WTC11 (cell line): ENCODE measurements around the gene EXOC4. TPM values are rescaled to one million over a fixed set of nuclear protein-coding genes. Genes with fewer than 3 reads are reported as not detected.

ENCODE experiments used
- ATAC-seq: fragments of 200-7000 bp; cut with Tn5 transposase; 2 replicates; pipeline ENCODE4 v1.10.0; 2021; ENCODE audit warnings: mild to moderate bottlenecking, moderate library complexity
- CTCF ChIA-PET: fragments of 300-600 bp; sonication (Branson Sonifier 250); formaldehyde crosslinking; loops from one replicate; lab custom pipeline; 2021; ENCODE audit warnings: antibody characterized with exemption; lab: Charles Lee
- POLR2A ChIA-PET: fragments of 350-600 bp; sonication (Branson Sonifier 250); formaldehyde crosslinking; loops from one replicate; lab custom pipeline; 2021; ENCODE audit warnings: antibody characterized with exemption; lab: Charles Lee
- DNase-seq: peaks from one replicate; pipeline ENCODE4 v3.0.0; 2021; ENCODE audit warnings: low spot score
- H3K27ac Mint-ChIP-seq: 2 replicates; pipeline ENCODE4 v1.8.0; 2021; ENCODE audit warnings: mixed read lengths
- H3K27me3 Mint-ChIP-seq: 2 replicates; pipeline ENCODE4 v1.8.0; 2021; ENCODE audit warnings: low read depth, mild to moderate bottlenecking, moderate library complexity, mixed read lengths
- H3K36me3 Mint-ChIP-seq: 2 replicates; pipeline ENCODE4 v1.8.0; 2021; ENCODE audit warnings: mixed read lengths
- H3K4me1 Mint-ChIP-seq: 2 replicates; pipeline ENCODE4 v1.8.0; 2022; ENCODE audit warnings: mixed read lengths
- H3K4me3 Mint-ChIP-seq: 2 replicates; pipeline ENCODE4 v1.8.0; 2021; ENCODE audit warnings: mild to moderate bottlenecking, moderate library complexity, mixed read lengths
- H3K9me3 Mint-ChIP-seq: 2 replicates; pipeline ENCODE4 v1.8.0; 2021; ENCODE audit warnings: mixed read lengths
- CBFB ChIP-seq: sonication (generic); formaldehyde crosslinking; IDR thresholded peaks from 2 replicates; pipeline ENCODE4 v1.8.1; 2022; ENCODE audit warnings: mild to moderate bottlenecking, low read depth, missing genetic modification reagents
- CREB1 ChIP-seq: sonication (generic); formaldehyde crosslinking; IDR thresholded peaks from 2 replicates; pipeline ENCODE4 v1.8.0; 2023; ENCODE audit warnings: mild to moderate bottlenecking, missing genetic modification reagents
- ELF4 ChIP-seq: sonication (generic); formaldehyde crosslinking; IDR thresholded peaks from 2 replicates; pipeline ENCODE4 v1.8.1; 2022; ENCODE audit warnings: low read depth, mild to moderate bottlenecking, moderate library complexity, missing genetic modification reagents
- ERG ChIP-seq: fragments of 250-450 bp; sonication (Bioruptor Pico); IDR thresholded peaks from 2 replicates; pipeline ENCODE4 v1.8.0; 2021; ENCODE audit warnings: mild to moderate bottlenecking
- GABPB1 ChIP-seq: sonication (generic); formaldehyde crosslinking; IDR thresholded peaks from 2 replicates; pipeline ENCODE4 v1.8.1; 2023; ENCODE audit warnings: mild to moderate bottlenecking, missing genetic modification reagents
- IRF1 ChIP-seq: sonication (generic); formaldehyde crosslinking; IDR thresholded peaks from 2 replicates; pipeline ENCODE4 v1.8.0; 2023; ENCODE audit warnings: missing genetic modification reagents
- JUN ChIP-seq: sonication (generic); formaldehyde crosslinking; IDR thresholded peaks from 2 replicates; pipeline ENCODE4 v1.8.0; 2023; ENCODE audit warnings: mild to moderate bottlenecking, missing genetic modification reagents
- PRRX2 ChIP-seq: fragments of 250-450 bp; sonication (Bioruptor Pico); IDR thresholded peaks from 2 replicates; pipeline ENCODE4 v1.8.0; 2021; ENCODE audit warnings: mild to moderate bottlenecking
- SP1 ChIP-seq: sonication (generic); formaldehyde crosslinking; conservative IDR thresholded peaks from 2 replicates; pipeline ENCODE4 v1.8.1; 2022; ENCODE audit warnings: missing genetic modification reagents
- ZNF138 ChIP-seq: sonication (generic); formaldehyde crosslinking; conservative IDR thresholded peaks from 2 replicates; pipeline ENCODE4 v1.8.1; 2022; ENCODE audit warnings: mild to moderate bottlenecking, moderate library complexity, missing genetic modification reagents
- ZNF263 ChIP-seq: sonication (generic); formaldehyde crosslinking; IDR thresholded peaks from 2 replicates; pipeline ENCODE4 v1.8.1; 2022; ENCODE audit warnings: low read depth, mild to moderate bottlenecking, moderate library complexity, missing genetic modification reagents
- ZNF396 ChIP-seq: fragments of 250-450 bp; sonication (Bioruptor Pico); IDR thresholded peaks from 2 replicates; pipeline ENCODE4 v1.8.0; 2021; ENCODE audit warnings: mild to moderate bottlenecking, moderate library complexity, borderline replicate concordance
- ZNF423 ChIP-seq: fragments of 250-450 bp; sonication (Bioruptor Pico); IDR thresholded peaks from 2 replicates; pipeline ENCODE4 v2.1.2; 2022; ENCODE audit warnings: mild to moderate bottlenecking, moderate library complexity
- total RNA-seq: library from RNA; stranded (reverse); gene quantifications from 3 replicates; pipeline ENCODE4 v1.2.3, GENCODE V29; 2021
- TF ChIP-seq, protein P1 (sequence below): sonication (generic); formaldehyde crosslinking; IDR thresholded peaks from 2 replicates; pipeline ENCODE4 v1.8.0; 2022; ENCODE audit warnings: missing genetic modification reagents
- TF ChIP-seq, protein P2 (sequence below): sonication (generic); formaldehyde crosslinking; conservative IDR thresholded peaks from 2 replicates; pipeline ENCODE4 v1.8.1; 2023; ENCODE audit warnings: mild to moderate bottlenecking, low read depth, missing genetic modification reagents, moderate library complexity
- TF ChIP-seq, protein P3 (sequence below): fragments of 200-600 bp; IDR thresholded peaks from 2 replicates; pipeline ENCODE4 v1.8.0; 2022; ENCODE audit warnings: antibody characterized with exemption

EXOC4 gene
- total RNA-seq, 1 experiment from 2014 or later = 62.0 TPM

DNA sequence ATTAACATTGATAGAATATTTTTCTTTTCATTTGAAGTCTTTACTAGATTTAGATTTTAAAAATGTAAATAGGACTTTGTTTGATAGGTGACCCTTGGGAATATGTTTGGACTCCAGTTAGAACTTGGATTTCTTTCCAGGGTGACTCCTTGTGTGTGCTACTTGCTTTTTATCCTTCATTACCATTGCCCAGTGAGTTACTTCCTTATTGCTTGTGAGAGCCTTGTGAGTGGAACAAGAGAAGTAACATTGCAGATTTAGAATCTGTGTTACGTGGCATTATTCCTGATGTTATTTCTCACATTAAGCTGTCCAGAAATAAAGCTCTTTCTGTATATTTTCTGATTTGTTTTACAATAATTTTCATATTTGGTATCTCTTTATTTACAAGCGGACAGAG lies 746.3 kb downstream of the EXOC4 start (continued):
- TF ChIP-seq, protein P1, sequence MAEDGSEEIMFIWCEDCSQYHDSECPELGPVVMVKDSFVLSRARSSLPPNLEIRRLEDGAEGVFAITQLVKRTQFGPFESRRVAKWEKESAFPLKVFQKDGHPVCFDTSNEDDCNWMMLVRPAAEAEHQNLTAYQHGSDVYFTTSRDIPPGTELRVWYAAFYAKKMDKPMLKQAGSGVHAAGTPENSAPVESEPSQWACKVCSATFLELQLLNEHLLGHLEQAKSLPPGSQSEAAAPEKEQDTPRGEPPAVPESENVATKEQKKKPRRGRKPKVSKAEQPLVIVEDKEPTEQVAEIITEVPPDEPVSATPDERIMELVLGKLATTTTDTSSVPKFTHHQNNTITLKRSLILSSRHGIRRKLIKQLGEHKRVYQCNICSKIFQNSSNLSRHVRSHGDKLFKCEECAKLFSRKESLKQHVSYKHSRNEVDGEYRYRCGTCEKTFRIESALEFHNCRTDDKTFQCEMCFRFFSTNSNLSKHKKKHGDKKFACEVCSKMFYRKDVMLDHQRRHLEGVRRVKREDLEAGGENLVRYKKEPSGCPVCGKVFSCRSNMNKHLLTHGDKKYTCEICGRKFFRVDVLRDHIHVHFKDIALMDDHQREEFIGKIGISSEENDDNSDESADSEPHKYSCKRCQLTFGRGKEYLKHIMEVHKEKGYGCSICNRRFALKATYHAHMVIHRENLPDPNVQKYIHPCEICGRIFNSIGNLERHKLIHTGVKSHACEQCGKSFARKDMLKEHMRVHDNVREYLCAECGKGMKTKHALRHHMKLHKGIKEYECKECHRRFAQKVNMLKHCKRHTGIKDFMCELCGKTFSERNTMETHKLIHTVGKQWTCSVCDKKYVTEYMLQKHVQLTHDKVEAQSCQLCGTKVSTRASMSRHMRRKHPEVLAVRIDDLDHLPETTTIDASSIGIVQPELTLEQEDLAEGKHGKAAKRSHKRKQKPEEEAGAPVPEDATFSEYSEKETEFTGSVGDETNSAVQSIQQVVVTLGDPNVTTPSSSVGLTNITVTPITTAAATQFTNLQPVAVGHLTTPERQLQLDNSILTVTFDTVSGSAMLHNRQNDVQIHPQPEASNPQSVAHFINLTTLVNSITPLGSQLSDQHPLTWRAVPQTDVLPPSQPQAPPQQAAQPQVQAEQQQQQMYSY (CRISPR knock-in tag) = no peak
- TF ChIP-seq ZNF263 (no peak), PRRX2 (no peak), ZNF423 (no peak), CREB1 (no peak), ELF4 (CRISPR knock-in tag) (no peak), ZNF396 (CRISPR knock-in tag) (no peak), JUN (CRISPR knock-in tag) (no peak), ZNF138 (CRISPR knock-in tag) (no peak)
- TF ChIP-seq, all 79 proteins: peak for 0

DNA sequence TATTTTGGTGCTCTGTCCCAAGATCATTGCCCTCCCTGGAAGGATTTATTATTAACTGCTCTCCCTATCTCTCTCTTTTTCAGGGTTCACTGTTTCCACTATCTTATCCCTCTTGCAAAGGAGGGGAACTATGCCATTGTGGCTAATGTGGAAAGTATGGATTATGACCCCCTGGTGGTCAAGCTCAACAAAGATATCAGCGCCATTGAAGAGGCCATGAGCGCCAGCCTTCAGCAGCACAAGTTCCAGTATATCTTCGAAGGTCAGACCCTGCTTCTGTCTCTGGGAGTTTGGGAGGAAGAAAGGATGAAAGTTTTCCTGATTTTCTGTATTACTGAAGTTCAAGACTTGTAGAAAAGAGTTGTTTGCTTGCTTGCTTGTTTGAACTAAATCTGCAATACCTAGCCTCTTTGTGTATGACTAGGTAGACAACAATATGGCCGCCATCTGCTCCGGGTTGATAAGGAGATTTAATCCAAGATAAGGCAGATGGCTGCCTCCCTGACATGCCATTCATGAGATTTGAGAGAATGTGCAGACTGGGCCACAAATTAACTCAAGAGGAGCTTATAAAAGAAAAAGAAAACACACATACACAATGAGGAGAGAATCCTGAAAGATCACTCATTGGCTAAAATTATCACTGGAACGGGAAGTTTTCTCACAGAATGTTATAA lies 752.1 kb downstream of the EXOC4 start:
- H3K9me3 Mint-ChIP-seq = peaks cover 6% of the 10 kb centered on the region; the same call in 1 of the 2 replicates
- POLR2A ChIA-PET = no interaction called here
- H3K4me1 Mint-ChIP-seq = peaks cover 7% of the 10 kb centered on the region; the same call in 1 of the 2 replicates
- H3K27me3 Mint-ChIP-seq = no peaks in the 10 kb centered on the region
- DNase-seq (no peak), ATAC-seq (no peak)
- CTCF ChIA-PET = no interaction called here
- H3K4me3 Mint-ChIP-seq = no peak overlapping the region
- no peak for TF ChIP-seq PRRX2
- TF ChIP-seq GABPB1 (CRISPR knock-in tag) = no peak
- no peak overlapping the region for H3K27ac Mint-ChIP-seq
- H3K36me3 Mint-ChIP-seq = peaks cover 7% of the 10 kb centered on the region; the same call in 1 of the 2 replicates

GRCh38 chr7:134009314-134010110 lies 756.6 kb downstream of the EXOC4 start:
- no peak for DNase-seq
- POLR2A ChIA-PET = no interaction called here

More at GRCh38 chr7:134009314-134010110, 756.6 kb downstream of the EXOC4 start:
- TF ChIP-seq ERG (CRISPR knock-in tag) = no peak
- TF ChIP-seq PRRX2 = no peak
- TF ChIP-seq, protein P2, sequence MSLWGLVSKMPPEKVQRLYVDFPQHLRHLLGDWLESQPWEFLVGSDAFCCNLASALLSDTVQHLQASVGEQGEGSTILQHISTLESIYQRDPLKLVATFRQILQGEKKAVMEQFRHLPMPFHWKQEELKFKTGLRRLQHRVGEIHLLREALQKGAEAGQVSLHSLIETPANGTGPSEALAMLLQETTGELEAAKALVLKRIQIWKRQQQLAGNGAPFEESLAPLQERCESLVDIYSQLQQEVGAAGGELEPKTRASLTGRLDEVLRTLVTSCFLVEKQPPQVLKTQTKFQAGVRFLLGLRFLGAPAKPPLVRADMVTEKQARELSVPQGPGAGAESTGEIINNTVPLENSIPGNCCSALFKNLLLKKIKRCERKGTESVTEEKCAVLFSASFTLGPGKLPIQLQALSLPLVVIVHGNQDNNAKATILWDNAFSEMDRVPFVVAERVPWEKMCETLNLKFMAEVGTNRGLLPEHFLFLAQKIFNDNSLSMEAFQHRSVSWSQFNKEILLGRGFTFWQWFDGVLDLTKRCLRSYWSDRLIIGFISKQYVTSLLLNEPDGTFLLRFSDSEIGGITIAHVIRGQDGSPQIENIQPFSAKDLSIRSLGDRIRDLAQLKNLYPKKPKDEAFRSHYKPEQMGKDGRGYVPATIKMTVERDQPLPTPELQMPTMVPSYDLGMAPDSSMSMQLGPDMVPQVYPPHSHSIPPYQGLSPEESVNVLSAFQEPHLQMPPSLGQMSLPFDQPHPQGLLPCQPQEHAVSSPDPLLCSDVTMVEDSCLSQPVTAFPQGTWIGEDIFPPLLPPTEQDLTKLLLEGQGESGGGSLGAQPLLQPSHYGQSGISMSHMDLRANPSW (CRISPR knock-in tag) = no peak
- TF ChIP-seq CBFB (CRISPR knock-in tag) = no peak
- TF ChIP-seq IRF1 (CRISPR knock-in tag) = no peak
- TF ChIP-seq, protein P3, sequence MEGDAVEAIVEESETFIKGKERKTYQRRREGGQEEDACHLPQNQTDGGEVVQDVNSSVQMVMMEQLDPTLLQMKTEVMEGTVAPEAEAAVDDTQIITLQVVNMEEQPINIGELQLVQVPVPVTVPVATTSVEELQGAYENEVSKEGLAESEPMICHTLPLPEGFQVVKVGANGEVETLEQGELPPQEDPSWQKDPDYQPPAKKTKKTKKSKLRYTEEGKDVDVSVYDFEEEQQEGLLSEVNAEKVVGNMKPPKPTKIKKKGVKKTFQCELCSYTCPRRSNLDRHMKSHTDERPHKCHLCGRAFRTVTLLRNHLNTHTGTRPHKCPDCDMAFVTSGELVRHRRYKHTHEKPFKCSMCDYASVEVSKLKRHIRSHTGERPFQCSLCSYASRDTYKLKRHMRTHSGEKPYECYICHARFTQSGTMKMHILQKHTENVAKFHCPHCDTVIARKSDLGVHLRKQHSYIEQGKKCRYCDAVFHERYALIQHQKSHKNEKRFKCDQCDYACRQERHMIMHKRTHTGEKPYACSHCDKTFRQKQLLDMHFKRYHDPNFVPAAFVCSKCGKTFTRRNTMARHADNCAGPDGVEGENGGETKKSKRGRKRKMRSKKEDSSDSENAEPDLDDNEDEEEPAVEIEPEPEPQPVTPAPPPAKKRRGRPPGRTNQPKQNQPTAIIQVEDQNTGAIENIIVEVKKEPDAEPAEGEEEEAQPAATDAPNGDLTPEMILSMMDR = no peak
- no peak for TF ChIP-seq SP1 (CRISPR knock-in tag)
- CTCF ChIA-PET = no interaction called here
- Mint-ChIP-seq H3K27ac (no peak overlapping the region; the same call in 1 of the 2 replicates), H3K4me1 (peaks cover 4% of the 10 kb centered on the region; the same call in 1 of the 2 replicates), H3K4me3 (no peak overlapping the region), H3K27me3 (no peaks in the 10 kb centered on the region), H3K9me3 (peaks cover 6% of the 10 kb centered on the region; the same call in 1 of the 2 replicates), H3K36me3 (peaks cover 7% of the 10 kb centered on the region; the same call in 1 of the 2 replicates)
- no peak for ATAC-seq
